Pancreas (tissue), 10 donors: ENCODE measurements around the gene IFI27L1. TPM values are rescaled to one million over a fixed set of nuclear protein-coding genes. Genes with fewer than 3 reads are reported as not detected.

Experiments used
- ATAC-seq, 4 donors: fragments of 200-7000 bp; cut with Tn5 transposase; one replicate each; pipeline versions ENCODE4 v1.8.0 to v1.9.1; 2020; ENCODE audit warnings: mild to moderate bottlenecking in 4 of 4, moderate library complexity in 4 of 4
- DNase-seq, 6 donors: peaks; one replicate each; pipeline ENCODE4 v3.0.0-alpha.2; 2020
- FAIRE-seq: peaks from 2 replicates; lab custom pipeline; 2012; peaks lifted over from hg19 to GRCh38; lab: Jason Lieb, UNC
- H3K27ac ChIP-seq, 4 donors: fragments of 200-600 bp; sonication (generic); 1 replicate in 3 of 4; 2 replicates in 1 of 4; pipeline versions ENCODE4 v1.5.0 to v1.8.0; 2020
- H3K27me3 ChIP-seq, 4 donors: fragments of 200-600 bp; one replicate each; pipeline ENCODE4 v1.8.0; 2021
- H3K36me3 ChIP-seq, 3 donors: fragments of 200-600 bp; sonication (generic) in 1 of 3; one replicate each; pipeline versions ENCODE4 v1.5.0 to v1.8.0; 2020 to 2021
- H3K4me1 ChIP-seq, 3 donors: fragments of 200-600 bp; one replicate each; pipeline ENCODE4 v1.8.0; 2021
- H3K4me3 ChIP-seq, 4 donors: fragments of 200-600 bp; sonication (generic) in 2 of 4; one replicate each; pipeline versions ENCODE4 v1.5.0 to v1.8.0; 2020 to 2021
- H3K9me3 ChIP-seq, 4 donors: fragments of 200-600 bp; one replicate each; pipeline ENCODE4 v1.8.0; 2021
- WGBS, 2 donors: extraction: QIAGEN DNeasy Blood & Tissue Kit; methylation state at CpG; one replicate each; pipeline ENCODE4 v1.1.7; 2013; 5-methylcytosine and 5-hydroxymethylcytosine counted together
- intact Hi-C, 3 donors: fragments of 100-400 bp; cut with DNase I; formaldehyde crosslinking; loops; one replicate each; pipeline versions ENCODE4 v1.11.1 to v1.14.2; 2022
- polyA plus RNA-seq, 2 donors: library from polyadenylated mRNA; stranded (reverse); fragments of 200-250 nt; gene quantifications; one replicate each; pipeline ENCODE4 v1.2.3, GENCODE V29; 2013
- total RNA-seq, 6 donors: library from RNA; stranded (reverse); fragmentation: NEBNext Ultra II Directional in 4 of 6; extraction: Animal tissue kit (Norgen Biotek cat#: 25700) in 4 of 6; gene quantifications; one replicate each; pipeline versions ENCODE4 v1.2.1 to v1.2.4, GENCODE V29; 2021 to 2023
- TF ChIP-seq, protein P1 (sequence below), 4 donors: fragments of 200-600 bp; sonication (generic) in 3 of 4; IDR thresholded peaks; one replicate each; pipeline versions ENCODE4 v1.5.0 to v1.8.0; 2021; ENCODE audit warnings: antibody characterized with exemption in 4 of 4
- donor health status: healthy with polysubstance abuse.
- donor health status: DM: no; HTN: no; CAD: no; lungs with moderate emphysema.
- donor health status: DM: no; HTN: no; CAD: no.
- donor health status: control.
- donor health status: control.
- donor health status: Bipolar disorder and iron deficiency.
- donor health status: DM: yes; HTN: yes; CAD: no.
- donor health status: DM: no; HTN: no; CAD: no.
- donor health status: DM: no; HTN: no; CAD: no.
- donor health status: DM: yes; HTN: yes; CAD: no.

Gene IFI27L1
- total and polyA plus RNA-seq, 8 donors = 3.8 to 14.3 (median 7.7) TPM

DNA sequence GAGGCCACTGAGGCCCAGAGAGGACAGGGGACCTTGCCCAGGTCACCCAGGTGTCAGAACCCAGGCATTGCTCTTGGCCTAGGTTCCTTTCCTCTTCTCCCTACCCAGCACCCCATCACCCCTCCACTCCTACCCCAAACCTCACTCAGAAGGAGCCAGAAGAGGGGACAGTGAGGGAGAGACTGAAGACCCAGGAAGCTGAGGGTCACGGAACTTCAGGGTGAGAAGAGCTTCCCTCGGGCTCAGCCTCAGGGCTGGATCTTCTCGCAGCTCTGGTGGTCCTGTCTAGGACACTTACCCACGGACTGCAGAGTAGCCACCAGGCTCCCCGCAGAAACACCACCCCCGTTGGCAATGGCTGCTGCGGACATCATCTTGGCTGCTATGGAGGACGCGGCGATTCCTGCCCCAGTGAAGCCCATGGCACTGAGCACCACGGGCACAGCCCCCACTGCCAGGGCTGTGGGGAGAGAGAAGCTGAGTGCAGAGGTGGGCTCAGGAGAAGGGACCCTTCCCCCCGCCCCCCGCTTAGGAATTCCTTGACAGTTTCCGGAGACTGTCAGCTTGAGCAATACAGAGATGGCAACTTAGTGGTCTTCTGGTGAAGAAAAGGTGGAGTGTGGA is 47.2 kb downstream of the IFI27L1 start:
- Histone ChIP-seq H3K4me1 (no peaks in the 10 kb centered on the region), H3K27ac (no peak overlapping the region), H3K4me3 (no peak overlapping the region), H3K36me3 (no peaks in the 10 kb centered on the region), H3K27me3 (peaks cover 0 to 4% (median 0%) of the 10 kb centered on the region in 4 donors), H3K9me3 (no peaks in the 10 kb centered on the region)
- DNase-seq (peak in 1 of 6 donors; percentile 53), ATAC-seq (no peak), FAIRE-seq (no peak)
- intact Hi-C loops = no loop called here
- TF ChIP-seq, protein P1, sequence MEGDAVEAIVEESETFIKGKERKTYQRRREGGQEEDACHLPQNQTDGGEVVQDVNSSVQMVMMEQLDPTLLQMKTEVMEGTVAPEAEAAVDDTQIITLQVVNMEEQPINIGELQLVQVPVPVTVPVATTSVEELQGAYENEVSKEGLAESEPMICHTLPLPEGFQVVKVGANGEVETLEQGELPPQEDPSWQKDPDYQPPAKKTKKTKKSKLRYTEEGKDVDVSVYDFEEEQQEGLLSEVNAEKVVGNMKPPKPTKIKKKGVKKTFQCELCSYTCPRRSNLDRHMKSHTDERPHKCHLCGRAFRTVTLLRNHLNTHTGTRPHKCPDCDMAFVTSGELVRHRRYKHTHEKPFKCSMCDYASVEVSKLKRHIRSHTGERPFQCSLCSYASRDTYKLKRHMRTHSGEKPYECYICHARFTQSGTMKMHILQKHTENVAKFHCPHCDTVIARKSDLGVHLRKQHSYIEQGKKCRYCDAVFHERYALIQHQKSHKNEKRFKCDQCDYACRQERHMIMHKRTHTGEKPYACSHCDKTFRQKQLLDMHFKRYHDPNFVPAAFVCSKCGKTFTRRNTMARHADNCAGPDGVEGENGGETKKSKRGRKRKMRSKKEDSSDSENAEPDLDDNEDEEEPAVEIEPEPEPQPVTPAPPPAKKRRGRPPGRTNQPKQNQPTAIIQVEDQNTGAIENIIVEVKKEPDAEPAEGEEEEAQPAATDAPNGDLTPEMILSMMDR (IDR thresholded peaks at IDR 0.05) = no peak
- WGBS, 2 donors = 83 to 86% methylated on average over 14 of the region's 14 CpGs

DNA sequence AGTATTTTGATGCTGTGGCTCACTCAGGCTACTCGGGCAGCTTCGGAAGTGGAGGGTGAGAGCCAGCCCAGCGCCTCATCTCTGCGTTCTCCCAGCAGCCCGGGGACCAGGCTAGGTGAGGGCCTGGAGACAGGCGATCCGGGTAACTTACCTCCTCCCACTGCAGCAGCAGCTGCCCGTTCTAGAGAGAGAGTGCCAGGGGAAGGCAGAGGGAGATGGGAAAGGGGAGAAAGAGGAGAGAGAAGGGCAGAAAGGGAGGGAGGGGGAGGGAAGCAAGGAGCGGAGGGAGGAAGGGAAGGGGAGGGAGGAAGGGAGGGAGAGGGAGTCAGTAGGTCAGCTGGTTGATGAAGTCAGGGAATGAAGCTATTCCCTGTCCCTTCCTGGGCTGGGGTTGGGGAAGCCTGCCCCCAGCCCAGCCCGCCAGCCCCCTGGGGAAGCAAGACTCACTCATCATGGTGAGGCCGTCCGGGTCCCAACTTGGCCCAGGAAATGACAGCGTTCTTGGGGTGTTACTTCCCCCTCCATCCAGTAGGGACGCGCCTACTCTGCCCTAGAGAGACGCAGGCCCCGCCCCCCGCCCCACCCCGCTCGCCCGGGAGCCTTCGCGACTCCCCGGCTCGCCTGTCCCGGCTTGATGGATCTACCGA is 48.1 kb downstream of the IFI27L1 start, which contains the start of gene IFI27L2:
IFI27L2 (minus strand) TSS at position 494 of the 647 bp plus-strand sequence; CDS start at position 454, 40 bp downstream.
- peak within 1 kb of the TSS in 2 of 4 donors; percentile 52 to 57 for H3K27ac ChIP-seq
- H3K4me3 ChIP-seq = peak within 1 kb of the TSS in 3 of 4 donors; percentile 31 to 44 (median 33)
- intact Hi-C loops = no loop called here

DNA sequence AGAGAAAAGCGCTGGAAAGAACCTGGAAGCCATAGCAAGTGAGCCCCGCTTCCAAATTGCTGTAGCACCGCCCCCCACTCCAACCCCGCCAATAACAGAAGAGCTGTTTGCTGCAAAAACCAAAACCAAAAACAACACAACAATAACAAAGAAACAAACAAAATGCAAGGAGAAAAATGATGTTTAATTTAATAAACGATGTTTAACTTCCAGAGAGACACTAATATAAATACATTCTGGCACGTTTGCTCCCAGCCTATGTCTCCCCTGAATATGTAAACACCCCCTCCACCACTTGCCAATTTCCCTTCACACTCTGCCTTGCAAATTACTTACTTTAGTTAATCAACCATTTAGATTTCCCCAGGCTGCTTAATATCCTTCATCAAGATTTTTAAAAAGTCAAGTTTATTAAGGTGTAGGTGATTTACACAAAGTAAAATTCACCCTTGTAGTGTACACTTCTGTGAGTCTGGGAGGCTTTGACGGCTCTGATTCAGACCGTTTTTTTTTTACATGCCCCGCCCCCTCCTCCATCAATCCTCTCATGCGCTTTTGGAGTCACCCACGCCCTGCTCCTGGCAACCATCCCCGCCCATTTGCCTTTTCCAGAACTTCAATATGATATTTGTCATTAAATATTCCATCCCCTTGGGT is 48.8 kb downstream of the IFI27L1 start:
- intact Hi-C loops = no loop called here
- Histone ChIP-seq H3K27ac (peak overlapping the region in 2 of 4 donors; percentile 52 to 57), H3K9me3 (no peaks in the 10 kb centered on the region), H3K4me1 (no peaks in the 10 kb centered on the region), H3K27me3 (peaks cover 0 to 4% (median 0%) of the 10 kb centered on the region in 4 donors), H3K36me3 (no peaks in the 10 kb centered on the region), H3K4me3 (peak overlapping the region in 3 of 4 donors; percentile 31 to 44 (median 33))
- WGBS, 2 donors = 1 to 2% methylated on average over 12 of the region's 12 CpGs
- TF ChIP-seq, protein P1 (IDR thresholded peaks at IDR 0.05) = no peak
- DNase-seq (peak in 1 of 6 donors; percentile 16), ATAC-seq (peak; percentile 44 to 67 (median 54)), FAIRE-seq (no peak)

More for the DNA sequence above, 48.1 kb downstream of the IFI27L1 start, which contains the start of gene IFI27L2:
- H3K36me3 ChIP-seq = no peaks in the 10 kb centered on the region
- FAIRE-seq (no peak), ATAC-seq (peak; percentile 82 to 95 (median 92)), DNase-seq (peak in 5 of 6 donors; percentile 27 to 68 (median 48))
- no peaks in the 10 kb centered on the region for H3K9me3 ChIP-seq
- H3K27me3 ChIP-seq = peaks cover 0 to 4% (median 0%) of the 10 kb centered on the region in 4 donors
- 2 to 5% methylated on average over 27 of the region's 27 CpGs for WGBS, 2 donors
- no peaks in the 10 kb centered on the region for H3K4me1 ChIP-seq
- TF ChIP-seq, protein P1 (IDR thresholded peaks at IDR 0.05) = peak in 2 of 4 donors; percentile 8 to 13

DNA sequence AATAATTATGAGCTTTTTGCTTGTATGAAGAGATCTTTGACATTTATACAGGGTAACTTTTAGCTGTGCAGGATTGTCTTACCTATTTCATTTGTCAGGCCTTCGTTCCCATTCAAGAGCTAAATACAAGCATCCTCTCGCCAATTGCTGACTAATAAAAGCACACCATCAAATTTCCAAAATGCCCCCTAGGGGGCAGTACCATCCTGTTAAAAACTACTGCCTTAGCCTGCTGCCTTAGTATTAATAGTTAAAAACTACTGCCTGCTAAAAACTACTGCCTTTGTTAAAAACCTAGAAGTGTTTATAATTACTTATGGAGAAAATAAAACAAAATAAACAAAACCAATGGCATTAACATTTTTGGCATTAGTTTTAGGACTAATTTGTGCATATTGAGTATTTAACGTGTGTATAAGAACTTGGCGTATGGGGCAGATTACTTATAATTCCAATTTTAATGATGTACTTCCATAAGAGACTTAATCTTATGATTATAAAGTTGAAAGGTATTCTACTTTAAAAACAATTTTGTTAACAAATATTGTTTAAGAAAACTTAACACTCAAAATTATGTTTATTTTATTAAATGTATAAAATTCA is 51.3 kb downstream of the IFI27L1 start:
- no peak overlapping the region for H3K4me3 ChIP-seq
- no peak overlapping the region for H3K27ac ChIP-seq
- no peaks in the 10 kb centered on the region for H3K9me3 ChIP-seq
- ATAC-seq (peak in 3 of 4 donors; percentile 43 to 57 (median 44)), DNase-seq (peak in 2 of 6 donors; percentile 35 to 62), FAIRE-seq (peak; percentile 82)
- TF ChIP-seq, protein P1 (IDR thresholded peaks at IDR 0.05) = peak; percentile 17 to 77 (median 60)
- no peaks in the 10 kb centered on the region for H3K36me3 ChIP-seq
- no peaks in the 10 kb centered on the region for H3K4me1 ChIP-seq
- H3K27me3 ChIP-seq = peaks cover 0 to 4% (median 0%) of the 10 kb centered on the region in 4 donors
- 42 to 45% methylated on average over 4 of the region's 4 CpGs for WGBS, 2 donors
- intact Hi-C loops = no loop called here
